HepG2 (cell line): ENCODE data around the gene STRBP. TPM values are rescaled to one million over a fixed set of nuclear protein-coding genes. Genes with fewer than 3 reads are reported as not detected.
A peak's percentile ranks its signal among the peaks of the same experiment; 100 is the strongest.

ENCODE experiments used
- ESRRA ChIP-seq: sonication (generic); formaldehyde crosslinking; IDR thresholded peaks from 2 replicates; pipeline ENCODE4 v1.5.1; 2020; ENCODE audit warnings: mild to moderate bottlenecking, low read depth, missing genetic modification reagents
- HINFP ChIP-seq: sonication (generic); formaldehyde crosslinking; IDR thresholded peaks from 2 replicates; pipeline ENCODE4 v1.4.0; 2020; ENCODE audit warnings: low read depth, mild to moderate bottlenecking, missing genetic modification reagents
- HOXA5 ChIP-seq: sonication (generic); formaldehyde crosslinking; IDR thresholded peaks from 2 replicates; pipeline ENCODE4 v1.4.0; 2020; ENCODE audit warnings: missing genetic modification reagents
- KLF12 ChIP-seq: sonication (generic); formaldehyde crosslinking; IDR thresholded peaks from 2 replicates; pipeline ENCODE4 v1.4.0; 2020; ENCODE audit warnings: missing genetic modification reagents, borderline replicate concordance
- MAFF ChIP-seq: IDR thresholded peaks from 2 replicates; pipeline ENCODE4 v1.6.1; 2011; ENCODE audit warnings: low read depth, low read length, improper control_type of control experiment
- MIER3 ChIP-seq: IDR thresholded peaks from 2 replicates; pipeline ENCODE4 v1.6.1; 2016; ENCODE audit warnings: missing compliant biosample characterization, borderline replicate concordance
- NFYB ChIP-seq: sonication (generic); formaldehyde crosslinking; IDR thresholded peaks from 2 replicates; pipeline ENCODE4 v1.4.0; 2020; ENCODE audit warnings: missing genetic modification reagents
- PLSCR1 ChIP-seq: sonication (generic); formaldehyde crosslinking; IDR thresholded peaks from 2 replicates; pipeline ENCODE4 v1.5.0; 2020; ENCODE audit warnings: missing genetic modification reagents, mild to moderate bottlenecking, borderline replicate concordance
- RAD51 ChIP-seq: fragments of 450-650 bp; IDR thresholded peaks from 2 replicates; pipeline ENCODE4 v1.6.1; 2016; ENCODE audit warnings: borderline replicate concordance
- RBAK ChIP-seq: sonication (generic); formaldehyde crosslinking; IDR thresholded peaks from 2 replicates; pipeline ENCODE4 v1.5.1; 2020; ENCODE audit warnings: mild to moderate bottlenecking, missing genetic modification reagents
- SKIL ChIP-seq: sonication (generic); formaldehyde crosslinking; IDR thresholded peaks from 2 replicates; pipeline ENCODE4 v1.8.0; 2022; ENCODE audit warnings: missing genetic modification reagents, mild to moderate bottlenecking, moderate library complexity, borderline replicate concordance
- STAG1 ChIP-seq: sonication (generic); formaldehyde crosslinking; IDR thresholded peaks from 2 replicates; pipeline ENCODE4 v1.4.0; 2020; ENCODE audit warnings: missing genetic modification reagents
- THAP11 ChIP-seq: IDR thresholded peaks from 2 replicates; pipeline ENCODE4 v1.6.1; 2016; ENCODE audit warnings: missing biosample characterization, missing genetic modification reagents
- ZGPAT ChIP-seq: IDR thresholded peaks from 2 replicates; pipeline ENCODE4 v1.6.1; 2016; ENCODE audit warnings: mild to moderate bottlenecking
- ZNF121 ChIP-seq: sonication (generic); formaldehyde crosslinking; IDR thresholded peaks from 2 replicates; pipeline ENCODE4 v1.5.0; 2020; ENCODE audit warnings: mild to moderate bottlenecking, missing genetic modification reagents
- ZNF362 ChIP-seq: sonication (generic); formaldehyde crosslinking; IDR thresholded peaks from 2 replicates; pipeline ENCODE4 v1.4.0; 2020; ENCODE audit warnings: missing genetic modification reagents, mild to moderate bottlenecking, borderline replicate concordance
- ZNF431 ChIP-seq: sonication (generic); formaldehyde crosslinking; IDR thresholded peaks from 2 replicates; pipeline ENCODE4 v1.9.0; 2022; ENCODE audit warnings: missing genetic modification reagents, low read depth, mild to moderate bottlenecking, borderline replicate concordance
- ZNF547 ChIP-seq: sonication (generic); formaldehyde crosslinking; IDR thresholded peaks from 2 replicates; pipeline ENCODE4 v1.5.1; 2020; ENCODE audit warnings: mild to moderate bottlenecking, missing genetic modification reagents
- ZNF687 ChIP-seq: sonication (generic); formaldehyde crosslinking; IDR thresholded peaks from 2 replicates; pipeline ENCODE4 v1.5.1; 2020; ENCODE audit warnings: mild to moderate bottlenecking, missing genetic modification reagents, moderate library complexity
- polyA plus RNA-seq, 8 experiments: library from polyadenylated mRNA; depleted of rRNA in 3 of 8; stranded (reverse) in 7 of 8; unstranded in 1 of 8; fragments of >200 nt; fragmentation: Illumina TruSeq in 4 of 8; extraction: Trizol in 4 of 8; gene quantifications; 2 replicates each; pipeline versions ENCODE4 v1.2.1 to v1.2.3, GENCODE V29; 2011 to 2016; ENCODE audit warnings: low read depth in 4 of 8, missing spikeins in 1 of 8, mixed read lengths in 1 of 8; ENCODE audit not compliant: insufficient read depth in 1 of 8
- total RNA-seq, 5 experiments: library from RNA; depleted of rRNA; stranded (reverse); fragments of >200 nt; fragmentation: Illumina TruSeq; extraction: Trizol; gene quantifications; 2 replicates each; pipeline ENCODE4 v1.2.3, GENCODE V29; 2016; ENCODE audit warnings: low read depth in 1 of 5

The STRBP gene
- total and polyA plus RNA-seq, 2 of the 13 experiments (the other 11 are each of a cell fraction or from before 2014, with no cell fraction given), result 14.5 to 38.5 TPM

GRCh38 chr9:123087359-123087888 is 181.0 kb downstream of the STRBP start (continued):
- TF ChIP-seq STAG1 (CRISPR knock-in tag) (no peak), MIER3 (peak; percentile 82; the same call in 1 of the 2 replicates), NFYB (CRISPR knock-in tag) (no peak), ZNF547 (CRISPR knock-in tag) (no peak), ZNF121 (no peak), HOXA5 (CRISPR knock-in tag) (no peak; the same call in 1 of the 2 replicates), HINFP (no peak), KLF12 (CRISPR knock-in tag) (peak; percentile 42; the same call in 1 of the 2 replicates), ESRRA (peak; percentile 71), SKIL (CRISPR knock-in tag) (peak; percentile 31; the same call in 1 of the 2 replicates), ZNF362 (CRISPR knock-in tag) (no peak), PLSCR1 (CRISPR knock-in tag) (no peak), MAFF (peak; percentile 41; the same call in 1 of the 2 replicates), RBAK (CRISPR knock-in tag) (no peak), ZNF687 (CRISPR knock-in tag) (peak; percentile 14; the same call in 1 of the 2 replicates), THAP11 (CRISPR knock-in tag) (peak; percentile 55), ZNF431 (CRISPR knock-in tag) (no peak), ZGPAT (peak; percentile 82), RAD51 (no peak)
